Placental epithelial cell (primary cell): ENCODE results near the gene GBP4. TPM values are rescaled to one million over a fixed set of nuclear protein-coding genes. Genes with fewer than 3 reads are reported as not detected.

Experiments used
- total RNA-seq: library from RNA; depleted of rRNA; stranded (reverse); fragments of >200 nt; gene quantifications from 2 replicates; pipeline ENCODE4 v1.2.3, GENCODE V29; 2012

Gene GBP4
- total RNA-seq = under 0.01 TPM in 1 of 2 replicates, not detected in the other

GRCh38 chr1:89198491-89199072 is at the start of gene GBP4:
Gene GBP4 (minus strand): TSS chr1:89198942. CDS start chr1:89198834, 108 bp downstream.

GRCh38 chr1:89175601-89176256 is 23.0 kb downstream of the GBP4 start, which contains the start of gene GBP7:
Gene GBP7 (minus strand): TSS chr1:89176003. CDS start chr1:89171935, 4,068 bp downstream.

Other genes with a start within 250 kb of the GBP4 start
- 22.0 and 43.6 TPM in 2 replicates for gene KYAT3, start 206.3 kb downstream of the GBP4 start, total RNA-seq
- gene RBMXL1, start 206.3 kb downstream of the GBP4 start, total RNA-seq = 10.6 and 11.9 TPM in 2 replicates
- 29.3 and 61.2 TPM in 2 replicates for gene GBP3, start 176.1 kb downstream of the GBP4 start, total RNA-seq
- 2.1 and 3.1 TPM in 2 replicates for gene GBP1, start 133.7 kb downstream of the GBP4 start, total RNA-seq
- 17.8 and 70.3 TPM in 2 replicates for gene GBP2, start 72.8 kb downstream of the GBP4 start, total RNA-seq
- not detected in 2 replicates for gene GBP7, start 22.9 kb downstream of the GBP4 start, total RNA-seq
- gene GBP5, start 73.9 kb upstream of the GBP4 start, total RNA-seq = under 0.01 TPM in 1 of 2 replicates, not detected in the other
- 0.11 TPM in 1 of 2 replicates, not detected in the other for gene GBP6, start 165.1 kb upstream of the GBP4 start, total RNA-seq